RWPE1 (cell line): ENCODE data around the gene HS3ST6.

ENCODE experiments used
- CTCF ChIA-PET: fragments of 350-600 bp; sonication (Branson Sonifier 250); formaldehyde crosslinking; extraction: SDS; loops from one replicate; lab custom pipeline; 2021; lab: Yijun Ruan, JAX
- POLR2A ChIA-PET: fragments of 400-600 bp; formaldehyde crosslinking; extraction: SDS; loops from one replicate; lab custom pipeline; 2020; ENCODE audit warnings: antibody characterized with exemption; ENCODE audit not compliant: low non-redundant PET; lab: Yijun Ruan, JAX
- DNase-seq: peaks from one replicate; pipeline ENCODE4 v3.0.0; 2012; ENCODE audit warnings: low spot score
- H3K27ac ChIP-seq: fragments of 450-650 bp; 2 replicates; pipeline ENCODE4 v1.5.1; 2017
- TF ChIP-seq, protein P1 (sequence below): fragments of 450-650 bp; conservative IDR thresholded peaks from 2 replicates; pipeline ENCODE4 v1.5.1; 2017; ENCODE audit warnings: low read depth, mild to moderate bottlenecking

Gene HS3ST6

DNA sequence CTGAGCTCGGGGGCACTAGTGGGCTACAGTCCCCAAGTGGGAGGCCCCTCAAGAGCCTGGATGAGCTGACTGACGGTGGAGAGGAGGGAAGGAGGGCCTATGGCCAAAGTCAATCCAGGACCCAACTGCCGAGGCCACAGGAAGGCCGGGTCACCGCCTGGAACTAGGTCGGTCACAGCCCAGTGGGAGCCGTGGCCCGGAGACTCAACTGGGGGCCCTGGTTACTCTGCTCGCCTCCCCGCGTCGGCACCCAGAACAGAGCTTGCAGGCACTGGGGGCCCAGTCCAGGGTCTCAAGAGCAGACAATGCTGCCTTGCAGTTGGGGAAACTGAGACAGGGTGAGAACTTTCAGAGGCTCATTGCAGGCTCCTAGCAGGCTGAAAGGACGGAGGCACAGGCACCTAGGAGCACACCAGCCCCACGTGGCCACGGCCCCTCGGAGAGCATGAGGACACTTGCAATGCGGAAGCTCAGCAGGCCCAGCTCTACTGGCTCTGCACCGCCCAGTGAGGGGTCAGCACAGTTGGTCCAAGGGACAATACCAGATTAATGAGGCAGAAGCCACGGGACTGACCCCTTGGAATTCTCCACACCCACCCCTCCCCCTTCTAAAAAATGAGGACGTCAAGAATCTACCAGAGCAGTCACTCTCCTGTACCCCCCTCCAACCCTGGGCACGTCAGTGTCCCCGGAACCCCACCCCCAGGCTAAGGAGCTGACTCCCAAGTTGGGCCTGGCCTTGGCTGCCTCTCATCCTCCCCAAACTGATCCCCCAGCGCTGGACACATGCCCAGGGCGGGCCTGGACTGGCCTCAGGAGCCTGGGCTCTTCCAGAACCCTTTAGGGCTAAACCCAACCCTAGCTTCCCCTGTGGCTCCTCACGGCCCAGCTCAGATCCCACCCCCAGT is 2.2 kb downstream of the HS3ST6 start:
- POLR2A ChIA-PET: no interaction called here
- CTCF ChIA-PET: interaction anchor here (1.0 to 1.4 kb wide), 2 partner anchors 13 to 14 kb away, joined by 4 read pairs; no protein-coding TSS in a partner anchor

DNA sequence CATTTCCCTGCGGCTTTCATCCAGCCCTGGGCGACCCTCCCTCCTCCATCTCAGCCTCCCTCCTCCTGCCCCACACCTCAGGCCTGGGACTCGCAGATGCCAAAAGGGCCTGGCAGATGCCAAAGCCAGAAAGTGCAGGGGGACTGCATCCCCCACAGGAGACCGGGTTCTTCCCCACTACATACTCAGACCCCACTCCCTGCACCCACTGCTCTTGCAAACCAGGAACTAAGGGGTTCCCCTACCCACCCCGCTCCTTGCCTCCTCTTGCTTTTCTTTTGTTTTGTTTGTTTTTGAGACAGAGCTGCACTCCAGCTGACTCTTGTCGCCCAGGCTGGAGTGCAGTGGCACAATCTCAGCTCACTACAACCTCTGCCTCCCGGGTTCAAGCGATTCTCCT is 3.2 kb downstream of the HS3ST6 start:
- CTCF ChIA-PET: interaction anchor here (0.7 to 1.0 kb wide), 2 partner anchors 54 to 223 kb away, joined by 3 to 4 read pairs; no protein-coding TSS in a partner anchor
- peak overlapping the region; percentile 18; the same call in 1 of the 2 replicates for H3K27ac ChIP-seq
- DNase-seq: no peak
- TF ChIP-seq, protein P1, sequence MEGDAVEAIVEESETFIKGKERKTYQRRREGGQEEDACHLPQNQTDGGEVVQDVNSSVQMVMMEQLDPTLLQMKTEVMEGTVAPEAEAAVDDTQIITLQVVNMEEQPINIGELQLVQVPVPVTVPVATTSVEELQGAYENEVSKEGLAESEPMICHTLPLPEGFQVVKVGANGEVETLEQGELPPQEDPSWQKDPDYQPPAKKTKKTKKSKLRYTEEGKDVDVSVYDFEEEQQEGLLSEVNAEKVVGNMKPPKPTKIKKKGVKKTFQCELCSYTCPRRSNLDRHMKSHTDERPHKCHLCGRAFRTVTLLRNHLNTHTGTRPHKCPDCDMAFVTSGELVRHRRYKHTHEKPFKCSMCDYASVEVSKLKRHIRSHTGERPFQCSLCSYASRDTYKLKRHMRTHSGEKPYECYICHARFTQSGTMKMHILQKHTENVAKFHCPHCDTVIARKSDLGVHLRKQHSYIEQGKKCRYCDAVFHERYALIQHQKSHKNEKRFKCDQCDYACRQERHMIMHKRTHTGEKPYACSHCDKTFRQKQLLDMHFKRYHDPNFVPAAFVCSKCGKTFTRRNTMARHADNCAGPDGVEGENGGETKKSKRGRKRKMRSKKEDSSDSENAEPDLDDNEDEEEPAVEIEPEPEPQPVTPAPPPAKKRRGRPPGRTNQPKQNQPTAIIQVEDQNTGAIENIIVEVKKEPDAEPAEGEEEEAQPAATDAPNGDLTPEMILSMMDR: no peak
- POLR2A ChIA-PET: no interaction called here

More for the DNA sequence above, 2.2 kb downstream of the HS3ST6 start:
- no peak overlapping the region for H3K27ac ChIP-seq
- no peak for DNase-seq
- TF ChIP-seq, protein P1: no peak

DNA sequence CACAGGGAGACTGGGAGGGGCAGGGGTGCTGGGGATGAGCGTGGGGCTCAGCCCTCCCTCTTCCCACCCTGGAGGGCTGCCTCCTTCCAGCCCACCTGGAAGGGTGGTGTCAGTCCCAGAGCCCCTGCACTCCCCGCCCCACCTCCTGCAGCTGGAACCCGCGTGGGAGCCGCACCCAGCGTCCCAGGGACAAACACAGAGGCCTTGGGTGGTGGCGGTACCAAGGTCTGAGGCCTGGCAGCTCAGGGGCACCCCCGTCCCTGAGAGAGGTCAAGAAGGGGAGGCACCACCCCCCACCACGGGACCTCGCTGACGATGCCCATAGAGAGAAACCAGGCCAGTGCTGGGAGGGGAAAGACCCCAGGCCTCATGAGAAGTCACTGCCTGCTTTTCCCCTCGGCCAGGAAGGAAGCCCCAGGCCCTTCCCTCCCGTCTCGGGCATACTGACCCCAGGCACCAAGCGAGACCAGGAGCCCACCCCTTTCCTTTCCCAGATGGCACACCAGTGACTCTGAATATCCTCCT is 4.1 kb downstream of the HS3ST6 start:
- POLR2A ChIA-PET: interaction anchor here (1.1 kb wide), 1 partner anchor 241 kb away, joined by 3 read pairs; the partner anchor contains the start of gene TRAF7

GRCh38 chr16:1913327-1914083 is 4.7 kb downstream of the HS3ST6 start:
- POLR2A ChIA-PET: interaction anchor here (1.1 kb wide), 1 partner anchor 242 kb away, joined by 3 read pairs; the partner anchor contains the start of gene TRAF7
- CTCF ChIA-PET: interaction anchor here (0.6 kb wide), 1 partner anchor 12 kb away, joined by 7 read pairs; no protein-coding TSS in a partner anchor
- DNase-seq: peak; percentile 62
- peak overlapping the region; percentile 57 for H3K27ac ChIP-seq
- TF ChIP-seq, protein P1: no peak

More for the DNA sequence above, 4.1 kb downstream of the HS3ST6 start:
- H3K27ac ChIP-seq: peak overlapping the region; percentile 57; the same call in 1 of the 2 replicates
- TF ChIP-seq, protein P1: no peak
- CTCF ChIA-PET: interaction anchor here (0.7 to 1.0 kb wide), 2 partner anchors 53 to 222 kb away, joined by 3 to 4 read pairs; no protein-coding TSS in a partner anchor
- no peak for DNase-seq

GRCh38 chr16:1912215-1912543 is 6.0 kb downstream of the HS3ST6 start:
- TF ChIP-seq, protein P1: no peak
- ChIA-PET POLR2A (no interaction called here), CTCF (no interaction called here)
- 0 out of 2 replicates have a peak overlapping the region, but pooled peaks have one; percentile 57 for H3K27ac ChIP-seq
- no peak for DNase-seq
